Omental fat pad (tissue), 4 donors: Measurements from ENCODE around the gene DNM3. TPM values are rescaled to one million over a fixed set of nuclear protein-coding genes. Genes with fewer than 3 reads are reported as not detected.

Experiments used
- ATAC-seq: fragments of 150-250 bp; one replicate; pipeline ENCODE4 v1.9.1; 2016; ENCODE audit warnings: mild to moderate bottlenecking, moderate library complexity; ENCODE audit not compliant: low FRiP score
- DNase-seq: peaks from one replicate; pipeline ENCODE4 v3.0.0-alpha.2; 2019; ENCODE audit warnings: low spot score
- CTCF ChIP-seq, 3 donors: fragments of 450-650 bp; IDR thresholded peaks; one replicate each; pipeline ENCODE4 v1.5.1; 2016 to 2017; ENCODE audit warnings: antibody characterized with exemption in 3 of 3, mild to moderate bottlenecking in 3 of 3, moderate library complexity in 2 of 3
- total RNA-seq, 4 donors: library from RNA; depleted of rRNA; stranded (reverse); fragments of >200 nt; gene quantifications; one replicate each; pipeline ENCODE4 v1.1.0, GENCODE V29; 2016

Gene DNM3
- total RNA-seq, 4 donors from 2014 or later, result 2.9 to 15.8 (median 5.5) TPM

GRCh38 chr1:172414331-172414730, 573.0 kb downstream of the DNM3 start:
- ATAC-seq (no peak), DNase-seq (no peak)
- no peak for TF ChIP-seq CTCF (IDR thresholded peaks at IDR 0.05)

- no peak for DNase-seq
- no peak for ATAC-seq
- TF ChIP-seq CTCF (IDR thresholded peaks at IDR 0.05), result no peak
These were observed 575.3 kb downstream of the DNM3 start for GRCh38 chr1:172416496-172417035.

DNA sequence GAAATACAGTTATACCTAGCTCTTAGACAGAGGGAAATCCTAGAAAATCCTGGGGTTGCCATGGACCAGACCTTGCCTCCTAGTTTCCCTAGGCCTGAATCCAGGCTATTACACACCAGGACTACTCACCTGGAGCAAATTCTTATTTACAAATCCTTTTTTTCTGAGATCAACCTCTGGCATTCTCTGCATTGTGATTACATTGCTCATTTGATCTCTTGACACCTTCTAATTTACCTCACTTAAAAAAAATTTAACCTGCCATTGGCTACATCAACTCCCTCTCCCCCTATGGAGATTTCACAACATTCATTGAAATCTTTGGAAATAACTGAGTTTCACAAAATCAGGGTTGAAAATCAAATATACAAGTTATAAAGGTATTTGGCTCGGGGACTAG, 576.3 kb downstream of the DNM3 start:
- ATAC-seq (peak; percentile 66), DNase-seq (no peak)
- TF ChIP-seq CTCF (IDR thresholded peaks at IDR 0.05), result no peak

GRCh38 chr1:172420385-172420784, 579.1 kb downstream of the DNM3 start, which contains the start of gene C1orf105:
Gene C1orf105, plus strand, starts transcription at chr1:172420685. Its CDS starts 201 bp downstream, at chr1:172420886.
- TF ChIP-seq CTCF (IDR thresholded peaks at IDR 0.05), result no peak
- no peak for ATAC-seq
- DNase-seq, result no peak

- TF ChIP-seq CTCF (IDR thresholded peaks at IDR 0.05), result no peak
- DNase-seq (no peak), ATAC-seq (no peak)
These were observed 580.8 kb downstream of the DNM3 start for GRCh38 chr1:172421974-172422604.

GRCh38 chr1:172423336-172423735, 582.0 kb downstream of the DNM3 start:
- TF ChIP-seq CTCF (IDR thresholded peaks at IDR 0.05), result no peak
- DNase-seq (no peak), ATAC-seq (no peak)

- ATAC-seq (no peak), DNase-seq (no peak)
- TF ChIP-seq CTCF (IDR thresholded peaks at IDR 0.05), result no peak
These were observed 584.0 kb downstream of the DNM3 start for GRCh38 chr1:172425339-172425738.
